HepG2 (cell line): ENCODE data around the gene BABAM2. TPM values are rescaled to one million over a fixed set of nuclear protein-coding genes. Genes with fewer than 3 reads are reported as not detected.

Experiments
- ARID3A ChIP-seq: IDR thresholded peaks from 2 replicates; pipeline ENCODE4 v1.6.1; 2012; ENCODE audit warnings: low read depth, low read length, improper control_type of control experiment
- BCL6 ChIP-seq: IDR thresholded peaks from 2 replicates; pipeline ENCODE4 v1.6.1; 2016; ENCODE audit warnings: missing genetic modification reagents, missing compliant biosample characterization
- CBFB ChIP-seq: sonication (generic); formaldehyde crosslinking; IDR thresholded peaks from 2 replicates; pipeline ENCODE4 v1.4.0; 2020; ENCODE audit warnings: missing genetic modification reagents
- CSRNP2 ChIP-seq: sonication (generic); formaldehyde crosslinking; conservative IDR thresholded peaks from 2 replicates; pipeline ENCODE4 v1.8.0; 2022; ENCODE audit warnings: low read depth, missing genetic modification reagents
- EZH2 ChIP-seq: conservative IDR thresholded peaks from 2 replicates; pipeline ENCODE4 v1.6.1; 2012; ENCODE audit warnings: mild to moderate bottlenecking, low read depth, low read length, moderate library complexity
- FOXP4 ChIP-seq: sonication (generic); formaldehyde crosslinking; IDR thresholded peaks from 2 replicates; pipeline ENCODE4 v1.4.0; 2020; ENCODE audit warnings: missing genetic modification reagents
- IRF9 ChIP-seq: sonication (generic); formaldehyde crosslinking; IDR thresholded peaks from 2 replicates; pipeline ENCODE4 v1.8.0; 2022; ENCODE audit warnings: missing genetic modification reagents, mild to moderate bottlenecking, borderline replicate concordance
- KAT2B ChIP-seq: fragments of 150-350 bp; IDR thresholded peaks from 2 replicates; pipeline ENCODE4 v1.6.1; 2014; ENCODE audit warnings: low read depth, low read length, borderline replicate concordance
- LCORL ChIP-seq, 2 experiments: fragments of 450-650 bp in 1 of 2; sonication (generic) in 1 of 2; formaldehyde crosslinking in 1 of 2; IDR thresholded peaks; 2 replicates each; pipeline versions ENCODE4 v1.5.0 to v1.6.1; 2017 to 2020; ENCODE audit warnings: antibody characterized with exemption in 1 of 2, missing genetic modification reagents in 1 of 2
- SOX6 ChIP-seq, 2 experiments: fragments of 450-650 bp in 1 of 2; sonication (generic) in 1 of 2; formaldehyde crosslinking in 1 of 2; IDR thresholded peaks; 2 replicates each; pipeline versions ENCODE4 v1.4.0 to v1.6.1; 2017 to 2020; ENCODE audit warnings: antibody characterized with exemption in 1 of 2, mild to moderate bottlenecking in 1 of 2, missing genetic modification reagents in 1 of 2
- TARDBP ChIP-seq: sonication (generic); formaldehyde crosslinking; IDR thresholded peaks from 2 replicates; pipeline ENCODE4 v1.8.0; 2022; ENCODE audit warnings: mild to moderate bottlenecking, missing genetic modification reagents
- TBL1XR1 ChIP-seq: fragments of 150-350 bp; IDR thresholded peaks from 2 replicates; pipeline ENCODE4 v1.6.1; 2014; ENCODE audit warnings: borderline replicate concordance, low read length; ENCODE audit not compliant: partially characterized antibody
- WIZ ChIP-seq: sonication (generic); formaldehyde crosslinking; IDR thresholded peaks from 2 replicates; pipeline ENCODE4 v1.5.1; 2020; ENCODE audit warnings: mild to moderate bottlenecking, missing genetic modification reagents
- XRCC5 ChIP-seq: fragments of 200-400 bp; formaldehyde crosslinking; optimal IDR thresholded peaks from 2 replicates; pipeline ENCODE3; 2017; ENCODE audit warnings: mild to moderate bottlenecking, low read length
- ZFP36L2 ChIP-seq: sonication (generic); formaldehyde crosslinking; IDR thresholded peaks from 2 replicates; pipeline ENCODE4 v1.4.0; 2020; ENCODE audit warnings: missing genetic modification reagents
- ZMYM3 ChIP-seq: sonication (generic); formaldehyde crosslinking; IDR thresholded peaks from 2 replicates; pipeline ENCODE4 v1.5.1; 2020; ENCODE audit warnings: mild to moderate bottlenecking, missing genetic modification reagents
- ZNF225 ChIP-seq: sonication (generic); formaldehyde crosslinking; IDR thresholded peaks from 2 replicates; pipeline ENCODE4 v1.4.0; 2020; ENCODE audit warnings: mild to moderate bottlenecking, missing genetic modification reagents
- ZNF576 ChIP-seq: sonication (generic); formaldehyde crosslinking; IDR thresholded peaks from 2 replicates; pipeline ENCODE4 v1.4.0; 2020; ENCODE audit warnings: mild to moderate bottlenecking, missing genetic modification reagents
- ZNF577 ChIP-seq: sonication (generic); formaldehyde crosslinking; IDR thresholded peaks from 2 replicates; pipeline ENCODE4 v1.4.0; 2020; ENCODE audit warnings: mild to moderate bottlenecking, low read depth, missing genetic modification reagents, borderline replicate concordance
- ZNF674 ChIP-seq: sonication (generic); formaldehyde crosslinking; IDR thresholded peaks from 2 replicates; pipeline ENCODE4 v1.5.0; 2020; ENCODE audit warnings: low read depth, mild to moderate bottlenecking, missing genetic modification reagents
- ZNF782 ChIP-seq: sonication (generic); formaldehyde crosslinking; IDR thresholded peaks from 2 replicates; pipeline ENCODE4 v1.4.0; 2020; ENCODE audit warnings: missing genetic modification reagents, mild to moderate bottlenecking, borderline replicate concordance
- ZNF83 ChIP-seq: sonication (generic); formaldehyde crosslinking; IDR thresholded peaks from 2 replicates; pipeline ENCODE4 v1.4.0; 2020; ENCODE audit warnings: missing genetic modification reagents, mild to moderate bottlenecking, borderline replicate concordance
- polyA plus RNA-seq, 8 experiments: library from polyadenylated mRNA; depleted of rRNA in 3 of 8; stranded (reverse) in 7 of 8; unstranded in 1 of 8; fragments of >200 nt; fragmentation: Illumina TruSeq in 4 of 8; extraction: Trizol in 4 of 8; gene quantifications; 2 replicates each; pipeline versions ENCODE4 v1.2.1 to v1.2.3, GENCODE V29; 2011 to 2016; ENCODE audit warnings: low read depth in 4 of 8, missing spikeins in 1 of 8, mixed read lengths in 1 of 8; ENCODE audit not compliant: insufficient read depth in 1 of 8
- total RNA-seq, 5 experiments: library from RNA; depleted of rRNA; stranded (reverse); fragments of >200 nt; fragmentation: Illumina TruSeq; extraction: Trizol; gene quantifications; 2 replicates each; pipeline ENCODE4 v1.2.3, GENCODE V29; 2016; ENCODE audit warnings: low read depth in 1 of 5

BABAM2 gene
- total and polyA plus RNA-seq, 2 of the 13 experiments (the other 11 are each of a cell fraction or from before 2014, with no cell fraction given) = 24.9 to 28.0 TPM

GRCh38 chr2:28318462-28319117 lies 428.1 kb downstream of the BABAM2 start (continued):
- no peak for TF ChIP-seq CSRNP2 (CRISPR knock-in tag)
- no peak for TF ChIP-seq WIZ (CRISPR knock-in tag)
- no peak for TF ChIP-seq ZMYM3 (CRISPR knock-in tag)
- no peak for TF ChIP-seq CBFB (CRISPR knock-in tag)
- no peak for TF ChIP-seq ZFP36L2 (CRISPR knock-in tag)
- TF ChIP-seq ARID3A = 0 out of 2 replicates have a peak, but pooled peaks have one; percentile 7
- TF ChIP-seq IRF9 = no peak
- TF ChIP-seq ZNF577 (CRISPR knock-in tag) = no peak
- no peak for TF ChIP-seq LCORL (IDR thresholded peaks at IDR 0.05)
- peak; percentile 72; the same call in 1 of the 2 replicates for TF ChIP-seq LCORL (CRISPR knock-in tag; IDR thresholded peaks at IDR 0.05)
- TF ChIP-seq ZNF576 (CRISPR knock-in tag) = no peak
- TF ChIP-seq ZNF83 (CRISPR knock-in tag) = no peak
- no peak for TF ChIP-seq EZH2
- TF ChIP-seq TBL1XR1 = no peak
- no peak for TF ChIP-seq SOX6 (IDR thresholded peaks at IDR 0.05)
- peak; percentile 59; the same call in 1 of the 2 replicates for TF ChIP-seq SOX6 (CRISPR knock-in tag; IDR thresholded peaks at IDR 0.05)
- no peak for TF ChIP-seq ZNF782 (CRISPR knock-in tag)
- TF ChIP-seq ZNF674 = no peak
- no peak for TF ChIP-seq KAT2B
- peak; percentile 73 for TF ChIP-seq BCL6 (CRISPR knock-in tag)
- TF ChIP-seq TARDBP (CRISPR knock-in tag) = 0 out of 2 replicates have a peak, but pooled peaks have one; percentile 2
- peak; percentile 21 for TF ChIP-seq XRCC5
- TF ChIP-seq ZNF225 (CRISPR knock-in tag) = no peak
- peak; percentile 49 for TF ChIP-seq FOXP4 (CRISPR knock-in tag)
